GM19455 (cell line): ENCODE measurements around the gene DNAAF1.
"Not testable (repeated sequence)": the region's sequence is repeated elsewhere in the genome, so short reads cannot be mapped to it uniquely, and the experiment has no call there.

Experiments used
- ATAC-seq: cut with Tn5 transposase; IDR thresholded peaks from one replicate; pipeline ENCODE4 v1.9.1; 2021; ENCODE audit not compliant: unreplicated experiment

DNAAF1 gene

GRCh38 chr16:84205123-84205522 is 60.0 kb downstream of the DNAAF1 start:
- not testable (repeated sequence) for ATAC-seq

GRCh38 chr16:84205976-84206691 is 61.0 kb downstream of the DNAAF1 start:
- ATAC-seq: no peak

- ATAC-seq: no peak
Observed at GRCh38 chr16:84207251-84207650, 62.1 kb downstream of the DNAAF1 start.

GRCh38 chr16:84207879-84208278 is 62.8 kb downstream of the DNAAF1 start:
- no peak for ATAC-seq

GRCh38 chr16:84209989-84210388 is 64.9 kb downstream of the DNAAF1 start:
- ATAC-seq: no peak

GRCh38 chr16:84212154-84212553 is 67.0 kb downstream of the DNAAF1 start:
- no peak for ATAC-seq

- no peak for ATAC-seq
Observed at GRCh38 chr16:84212631-84213030, 67.5 kb downstream of the DNAAF1 start.

- no peak for ATAC-seq
Observed at GRCh38 chr16:84214451-84215066, 69.5 kb downstream of the DNAAF1 start.

GRCh38 chr16:84215531-84215930 is 70.4 kb downstream of the DNAAF1 start:
- ATAC-seq: no peak

- ATAC-seq: not testable (repeated sequence)
Observed at GRCh38 chr16:84216144-84216543, 71.0 kb downstream of the DNAAF1 start.

- ATAC-seq: no peak
Observed at GRCh38 chr16:84218176-84218823, 73.2 kb downstream of the DNAAF1 start.

GRCh38 chr16:84218956-84219355 is 73.8 kb downstream of the DNAAF1 start:
- no peak for ATAC-seq

- ATAC-seq: no peak
Observed at GRCh38 chr16:84220851-84221250, 75.7 kb downstream of the DNAAF1 start.

- ATAC-seq: no peak
Observed at GRCh38 chr16:84223456-84223855, 78.3 kb downstream of the DNAAF1 start.

GRCh38 chr16:84224554-84224953 is 79.4 kb downstream of the DNAAF1 start:
- no peak for ATAC-seq

GRCh38 chr16:84225126-84225525 is 80.0 kb downstream of the DNAAF1 start:
- no peak for ATAC-seq

GRCh38 chr16:84225571-84225970 is 80.5 kb downstream of the DNAAF1 start:
- no peak for ATAC-seq

- ATAC-seq: no peak
Observed at GRCh38 chr16:84226026-84226425, 80.9 kb downstream of the DNAAF1 start.
